ENCODE data around the gene TCP11L1.

GRCh38 chr11:32991898-32992297 lies 47.5 kb upstream of the TCP11L1 start:
- no peak for TF ChIP-seq EZH2 (IDR thresholded peaks at IDR 0.05)
- no peak for TF ChIP-seq POLR2AphosphoS5 (IDR thresholded peaks at IDR 0.05; ENCODE audit: borderline replicate concordance, low read depth, low read length)

Data from SK-N-MC (cell line).